ENCODE data around the gene DVL2. TPM values are rescaled to one million over a fixed set of nuclear protein-coding genes. Genes with fewer than 3 reads are reported as not detected.

The DVL2 gene
- total RNA-seq, 1 donor from 2014 or later, result 46.4 TPM

GRCh38 chr17:7225711-7226331 is 8.5 kb downstream of the DVL2 start:
- Histone ChIP-seq H3K27me3 (ENCODE audit: low read depth) (no peaks in the 10 kb centered on the region), H3K9me3 (no peaks in the 10 kb centered on the region), H3K4me3 (no peak overlapping the region), H3K4me1 (peaks cover 8% of the 10 kb centered on the region), H3K36me3 (peaks cover 94% of the 10 kb centered on the region), H3K27ac (no peak overlapping the region)
- TF ChIP-seq, protein P1, sequence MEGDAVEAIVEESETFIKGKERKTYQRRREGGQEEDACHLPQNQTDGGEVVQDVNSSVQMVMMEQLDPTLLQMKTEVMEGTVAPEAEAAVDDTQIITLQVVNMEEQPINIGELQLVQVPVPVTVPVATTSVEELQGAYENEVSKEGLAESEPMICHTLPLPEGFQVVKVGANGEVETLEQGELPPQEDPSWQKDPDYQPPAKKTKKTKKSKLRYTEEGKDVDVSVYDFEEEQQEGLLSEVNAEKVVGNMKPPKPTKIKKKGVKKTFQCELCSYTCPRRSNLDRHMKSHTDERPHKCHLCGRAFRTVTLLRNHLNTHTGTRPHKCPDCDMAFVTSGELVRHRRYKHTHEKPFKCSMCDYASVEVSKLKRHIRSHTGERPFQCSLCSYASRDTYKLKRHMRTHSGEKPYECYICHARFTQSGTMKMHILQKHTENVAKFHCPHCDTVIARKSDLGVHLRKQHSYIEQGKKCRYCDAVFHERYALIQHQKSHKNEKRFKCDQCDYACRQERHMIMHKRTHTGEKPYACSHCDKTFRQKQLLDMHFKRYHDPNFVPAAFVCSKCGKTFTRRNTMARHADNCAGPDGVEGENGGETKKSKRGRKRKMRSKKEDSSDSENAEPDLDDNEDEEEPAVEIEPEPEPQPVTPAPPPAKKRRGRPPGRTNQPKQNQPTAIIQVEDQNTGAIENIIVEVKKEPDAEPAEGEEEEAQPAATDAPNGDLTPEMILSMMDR (IDR thresholded peaks at IDR 0.05), result no peak
- DNase-seq (no peak), ATAC-seq (no peak)
- intact Hi-C loops (cut with DNase I), result no loop called here

DNA sequence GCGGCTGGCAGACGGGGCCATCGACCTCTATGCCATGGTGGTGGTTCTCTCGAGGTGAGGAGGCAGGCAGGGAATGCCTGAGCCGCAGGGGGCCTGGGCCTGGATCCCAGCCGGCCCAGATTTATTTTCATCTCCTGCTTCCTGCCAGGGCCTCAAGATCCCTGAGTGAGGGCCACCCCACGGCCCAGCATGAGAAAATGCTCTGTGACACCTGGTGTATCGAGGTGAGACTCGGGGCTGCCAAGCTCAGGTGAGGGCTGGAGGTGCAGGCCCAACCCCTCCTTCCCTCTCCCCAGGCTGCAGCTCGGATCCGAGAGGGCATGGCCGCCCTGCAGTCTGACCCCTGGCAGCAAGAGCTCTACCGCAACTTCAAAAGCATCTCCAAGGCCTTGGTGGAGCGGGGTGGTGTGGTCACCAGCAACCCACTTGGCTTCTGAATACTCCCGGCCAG is 9.6 kb downstream of the DVL2 start:
- Histone ChIP-seq H3K36me3 (peaks cover 84% of the 10 kb centered on the region), H3K4me3 (no peak overlapping the region), H3K4me1 (peaks cover 14% of the 10 kb centered on the region), H3K27me3 (ENCODE audit: low read depth) (no peaks in the 10 kb centered on the region), H3K27ac (no peak overlapping the region), H3K9me3 (no peaks in the 10 kb centered on the region)
- ATAC-seq, result no peak
- intact Hi-C loops (cut with DNase I), result no loop called here
- DNase-seq, result no peak
- TF ChIP-seq, protein P1 (IDR thresholded peaks at IDR 0.05), result no peak

GRCh38 chr17:7224110-7224509 is 10.2 kb downstream of the DVL2 start:
- Histone ChIP-seq H3K4me3 (no peak overlapping the region), H3K27me3 (ENCODE audit: low read depth) (no peaks in the 10 kb centered on the region), H3K4me1 (peaks cover 19% of the 10 kb centered on the region), H3K9me3 (no peaks in the 10 kb centered on the region), H3K27ac (no peak overlapping the region), H3K36me3 (peaks cover 79% of the 10 kb centered on the region)
- no peak for ATAC-seq
- DNase-seq, result no peak
- intact Hi-C loops (cut with DNase I), result no loop called here
- TF ChIP-seq, protein P1 (IDR thresholded peaks at IDR 0.05), result no peak

- Histone ChIP-seq H3K27ac (no peak overlapping the region), H3K4me3 (no peak overlapping the region), H3K9me3 (no peaks in the 10 kb centered on the region), H3K4me1 (peaks cover 27% of the 10 kb centered on the region), H3K27me3 (ENCODE audit: low read depth) (no peaks in the 10 kb centered on the region), H3K36me3 (peaks cover 71% of the 10 kb centered on the region)
- ATAC-seq (no peak), DNase-seq (no peak)
- TF ChIP-seq, protein P1 (IDR thresholded peaks at IDR 0.05), result no peak
- intact Hi-C loops (cut with DNase I), result no loop called here
These were observed 10.9 kb downstream of the DVL2 start for GRCh38 chr17:7223375-7223774.

DNA sequence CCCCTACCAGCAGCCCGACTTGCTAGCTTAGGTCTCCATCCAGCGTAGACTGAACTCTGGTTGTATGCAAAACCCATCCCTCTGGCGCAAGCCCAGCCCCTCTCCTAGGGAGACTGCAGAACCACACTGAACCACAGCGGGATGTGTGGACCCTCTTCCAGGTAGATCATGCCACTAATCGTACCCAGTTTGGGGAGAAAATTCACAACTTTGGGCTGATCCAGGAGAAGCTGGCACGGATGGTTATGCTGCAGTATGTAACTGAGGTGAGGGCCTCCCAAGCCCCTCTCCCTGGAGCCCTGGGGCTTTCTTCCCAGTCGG is 11.4 kb downstream of the DVL2 start:
- Histone ChIP-seq H3K4me1 (peaks cover 31% of the 10 kb centered on the region), H3K36me3 (peaks cover 67% of the 10 kb centered on the region), H3K9me3 (no peaks in the 10 kb centered on the region), H3K27ac (no peak overlapping the region), H3K4me3 (no peak overlapping the region), H3K27me3 (ENCODE audit: low read depth) (no peaks in the 10 kb centered on the region)
- intact Hi-C loops (cut with DNase I), result no loop called here
- no peak for DNase-seq
- ATAC-seq, result no peak
- TF ChIP-seq, protein P1 (IDR thresholded peaks at IDR 0.05), result no peak
